Measurements from ENCODE around the gene OR11L1.
A peak's percentile ranks its signal among the peaks of the same experiment; 100 is the strongest.

Gene OR11L1, protein sequence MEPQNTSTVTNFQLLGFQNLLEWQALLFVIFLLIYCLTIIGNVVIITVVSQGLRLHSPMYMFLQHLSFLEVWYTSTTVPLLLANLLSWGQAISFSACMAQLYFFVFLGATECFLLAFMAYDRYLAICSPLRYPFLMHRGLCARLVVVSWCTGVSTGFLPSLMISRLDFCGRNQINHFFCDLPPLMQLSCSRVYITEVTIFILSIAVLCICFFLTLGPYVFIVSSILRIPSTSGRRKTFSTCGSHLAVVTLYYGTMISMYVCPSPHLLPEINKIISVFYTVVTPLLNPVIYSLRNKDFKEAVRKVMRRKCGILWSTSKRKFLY

DNA sequence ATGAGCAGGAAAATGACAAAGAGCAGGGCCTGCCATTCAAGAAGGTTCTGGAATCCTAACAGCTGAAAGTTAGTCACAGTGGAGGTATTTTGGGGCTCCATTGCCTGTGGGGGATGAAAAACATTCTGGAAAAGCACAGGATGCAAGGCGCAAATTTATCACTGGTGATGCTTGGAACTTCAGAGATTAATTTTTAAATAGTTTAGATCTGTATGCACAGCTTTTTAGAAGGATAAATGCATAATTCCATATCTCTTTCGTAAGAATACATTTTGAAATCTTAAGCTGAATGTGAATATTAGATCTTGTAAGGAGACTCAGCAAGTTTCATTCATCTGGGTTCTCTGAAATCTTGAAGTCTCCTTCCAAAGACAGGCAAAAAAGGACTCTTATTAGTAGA lies at the start of gene OR11L1:
TSS of gene OR11L1 (minus strand) at position 101 of the 400 bp plus-strand sequence. CDS start at position 101, 0 bp downstream.
- no peak for DNase-seq

DNA sequence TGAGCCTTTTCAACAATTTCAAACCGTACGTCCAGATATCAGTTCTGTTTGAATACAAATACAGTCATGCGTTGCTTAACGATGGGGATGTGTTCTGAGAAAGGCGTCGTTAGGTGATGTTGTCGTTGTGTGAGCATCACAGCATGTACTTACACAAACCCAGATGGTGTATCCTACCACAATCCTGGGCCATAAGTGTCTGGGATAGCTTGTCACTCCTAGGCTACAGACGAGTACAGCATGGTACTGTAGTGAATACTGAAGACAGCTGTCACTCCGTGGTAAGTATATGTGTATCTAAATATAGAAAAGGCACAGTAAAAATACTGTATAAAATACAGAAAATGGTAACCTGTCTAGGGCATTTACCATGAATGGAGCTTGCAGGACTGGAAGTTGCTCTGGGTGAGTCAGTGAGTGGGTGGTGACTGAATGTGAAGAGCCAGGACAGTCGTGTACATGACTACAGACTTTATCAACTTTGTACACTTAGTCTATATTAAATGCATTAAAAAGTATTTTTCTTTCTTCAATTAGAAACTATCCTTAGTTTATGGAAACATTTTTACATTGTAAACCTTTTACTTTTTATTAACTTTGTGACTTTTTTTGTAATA lies 43.2 kb upstream of the OR11L1 start:
- no peak for DNase-seq

DNA sequence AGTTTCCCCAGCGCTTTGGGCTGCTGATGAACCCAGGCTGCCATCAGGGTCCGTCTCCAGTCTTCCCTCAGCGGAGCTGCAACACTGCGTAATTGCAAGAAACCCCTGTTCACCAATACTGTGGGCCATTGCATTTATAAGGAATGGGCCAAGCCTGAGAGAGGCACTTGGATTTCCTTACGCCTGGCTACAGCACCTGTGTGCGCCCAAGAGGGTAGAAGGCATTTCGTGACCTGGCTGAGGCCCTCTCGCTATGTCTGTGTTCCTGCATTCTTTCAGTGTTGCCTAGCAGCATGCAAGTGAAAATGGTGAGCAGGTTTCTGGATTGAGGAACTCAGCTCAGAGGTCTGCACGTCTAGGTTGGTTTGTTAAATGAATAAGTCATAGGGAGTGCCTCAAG lies 41.6 kb upstream of the OR11L1 start:
- no peak for DNase-seq

DNA sequence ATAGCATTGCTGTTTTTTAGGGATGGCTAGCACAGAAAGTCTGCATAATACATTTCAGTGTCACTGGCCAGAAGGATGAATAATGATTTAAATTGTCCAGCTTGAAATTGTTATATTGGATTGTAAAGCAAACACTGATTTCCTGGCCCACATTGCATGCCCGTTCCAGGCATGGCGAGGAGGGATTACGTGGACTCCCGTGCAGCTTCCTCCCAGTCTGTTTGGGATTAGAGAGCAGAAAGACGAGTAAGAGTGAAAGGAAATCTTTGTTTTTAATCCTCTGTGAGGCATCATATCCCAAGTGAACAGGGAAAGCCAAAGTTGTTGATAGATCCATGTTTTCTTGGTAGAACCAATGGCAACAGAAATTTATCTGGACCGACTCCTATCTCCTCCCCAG lies 23.7 kb upstream of the OR11L1 start:
- no peak for DNase-seq

DNA sequence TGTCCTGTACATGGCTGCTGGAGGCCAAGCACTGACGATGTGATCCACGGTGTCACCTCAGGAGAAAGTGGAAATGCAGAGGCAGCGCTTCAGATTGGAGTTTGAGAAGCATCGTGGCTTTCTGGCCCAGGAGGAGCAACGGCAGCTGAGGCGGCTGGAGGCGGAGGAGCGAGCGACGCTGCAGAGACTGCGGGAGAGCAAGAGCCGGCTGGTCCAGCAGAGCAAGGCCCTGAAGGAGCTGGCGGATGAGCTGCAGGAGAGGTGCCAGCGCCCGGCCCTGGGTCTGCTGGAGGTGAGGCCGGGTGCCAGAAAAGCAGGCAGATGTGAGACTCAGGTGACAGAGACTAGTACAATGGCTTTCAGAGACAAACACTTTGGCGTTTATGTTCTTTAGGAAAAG lies 22.9 kb upstream of the OR11L1 start:
- no peak for DNase-seq

DNA sequence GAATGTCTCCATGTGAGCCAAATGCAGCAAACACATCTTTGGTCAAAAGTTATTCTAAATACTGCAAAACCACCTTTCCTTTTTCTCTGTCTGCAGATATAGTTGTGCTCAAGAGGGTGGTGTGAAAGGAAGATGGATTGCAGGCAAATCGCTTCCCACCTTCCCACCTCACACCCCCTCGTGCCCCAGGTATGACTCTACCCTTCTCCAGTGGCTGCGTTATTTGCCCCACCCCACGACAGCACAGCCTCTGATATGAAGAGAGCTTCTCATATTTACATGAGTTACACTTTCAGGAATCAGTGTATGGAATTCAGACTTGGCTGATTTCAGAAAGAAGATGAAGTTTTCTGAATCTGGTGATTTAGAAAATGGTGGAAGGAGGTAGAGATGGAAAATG lies 21.1 kb upstream of the OR11L1 start:
- DNase-seq, result no peak

DNA sequence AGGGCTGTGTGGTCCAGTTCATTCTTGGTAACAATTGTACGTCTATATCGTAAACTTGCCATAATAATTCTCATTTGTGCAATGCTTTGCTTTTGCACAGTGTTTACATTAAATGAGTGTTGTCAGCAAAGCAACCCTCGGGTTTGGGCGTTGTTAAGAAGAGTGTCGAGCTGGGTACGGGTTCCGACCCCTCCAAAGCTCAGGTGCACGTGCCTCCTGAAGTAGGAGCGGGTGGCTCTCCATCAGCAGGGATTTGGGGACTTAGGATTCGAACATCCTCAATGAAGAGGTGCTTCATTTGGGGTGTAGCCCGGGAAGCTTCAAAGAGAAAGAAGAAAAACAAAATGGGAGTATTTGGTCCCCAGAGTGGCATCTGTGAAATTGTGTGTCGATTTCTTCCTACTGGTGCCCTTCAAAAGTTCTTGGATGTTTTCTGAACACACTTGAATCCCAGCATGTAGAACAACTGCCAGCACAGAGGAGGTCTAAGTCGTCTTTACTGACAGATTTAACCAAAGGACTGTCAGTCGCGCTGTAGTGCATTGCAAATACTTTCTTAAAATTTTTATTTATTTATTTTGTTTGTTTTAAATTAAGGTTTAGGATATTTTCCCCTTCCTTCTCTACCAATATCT lies 16.4 kb upstream of the OR11L1 start:
- DNase-seq, result no peak

DNA sequence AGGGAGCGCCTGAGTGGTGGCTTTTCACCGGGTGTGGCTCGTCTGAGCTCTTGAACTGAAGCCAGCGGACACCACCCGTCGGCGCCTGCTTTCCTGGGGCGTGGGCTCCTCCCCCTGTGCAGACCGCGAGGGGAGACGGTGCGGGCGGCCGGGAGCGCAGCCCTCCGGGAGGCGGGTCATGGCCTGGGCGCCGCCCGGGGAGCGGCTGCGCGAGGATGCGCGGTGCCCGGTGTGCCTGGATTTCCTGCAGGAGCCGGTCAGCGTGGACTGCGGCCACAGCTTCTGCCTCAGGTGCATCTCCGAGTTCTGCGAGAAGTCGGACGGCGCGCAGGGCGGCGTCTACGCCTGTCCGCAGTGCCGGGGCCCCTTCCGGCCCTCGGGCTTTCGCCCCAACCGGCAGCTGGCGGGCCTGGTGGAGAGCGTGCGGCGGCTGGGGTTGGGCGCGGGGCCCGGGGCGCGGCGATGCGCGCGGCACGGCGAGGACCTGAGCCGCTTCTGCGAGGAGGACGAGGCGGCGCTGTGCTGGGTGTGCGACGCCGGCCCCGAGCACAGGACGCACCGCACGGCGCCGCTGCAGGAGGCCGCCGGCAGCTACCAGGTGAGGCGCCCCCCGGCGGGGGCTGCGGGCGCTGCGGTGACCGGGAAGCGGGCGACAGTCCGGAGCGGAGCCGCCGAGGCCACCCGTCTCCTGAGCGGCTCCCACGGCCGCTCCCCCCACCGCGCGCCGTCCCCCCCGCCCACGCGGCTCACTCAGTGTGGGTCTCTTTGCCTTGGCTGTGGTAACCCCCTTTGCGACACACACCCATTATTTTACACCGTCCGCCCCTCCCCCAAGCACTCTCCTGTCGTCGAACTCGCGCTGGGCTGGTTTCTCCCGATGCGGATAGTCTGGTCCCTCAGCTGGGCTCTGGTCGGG lies 15.6 kb upstream of the OR11L1 start, which contains the start of gene TRIM58:
TSS of gene TRIM58 (plus strand) at position 119 of the 916 bp plus-strand sequence. CDS start at position 179, 60 bp downstream.
- no peak for DNase-seq

DNA sequence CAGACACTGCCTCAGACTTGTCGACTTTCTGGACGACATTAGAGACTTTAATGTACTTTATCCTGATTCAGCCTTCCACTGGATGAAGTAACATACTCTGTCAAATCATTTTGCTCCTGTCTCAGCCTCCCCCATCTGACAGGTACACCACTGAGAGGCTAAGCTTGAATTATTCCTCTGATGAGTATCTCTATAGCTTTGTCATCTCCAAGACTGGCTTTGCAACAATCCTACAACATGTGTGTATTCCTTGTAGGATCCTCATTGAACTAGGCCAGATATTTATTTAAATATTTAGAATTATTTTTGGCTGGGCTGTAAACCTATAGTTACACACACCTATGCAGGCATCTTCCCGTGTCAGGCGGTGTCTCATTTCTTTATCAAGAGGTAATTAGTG lies 14.2 kb upstream of the OR11L1 start:
- no peak for DNase-seq

DNA sequence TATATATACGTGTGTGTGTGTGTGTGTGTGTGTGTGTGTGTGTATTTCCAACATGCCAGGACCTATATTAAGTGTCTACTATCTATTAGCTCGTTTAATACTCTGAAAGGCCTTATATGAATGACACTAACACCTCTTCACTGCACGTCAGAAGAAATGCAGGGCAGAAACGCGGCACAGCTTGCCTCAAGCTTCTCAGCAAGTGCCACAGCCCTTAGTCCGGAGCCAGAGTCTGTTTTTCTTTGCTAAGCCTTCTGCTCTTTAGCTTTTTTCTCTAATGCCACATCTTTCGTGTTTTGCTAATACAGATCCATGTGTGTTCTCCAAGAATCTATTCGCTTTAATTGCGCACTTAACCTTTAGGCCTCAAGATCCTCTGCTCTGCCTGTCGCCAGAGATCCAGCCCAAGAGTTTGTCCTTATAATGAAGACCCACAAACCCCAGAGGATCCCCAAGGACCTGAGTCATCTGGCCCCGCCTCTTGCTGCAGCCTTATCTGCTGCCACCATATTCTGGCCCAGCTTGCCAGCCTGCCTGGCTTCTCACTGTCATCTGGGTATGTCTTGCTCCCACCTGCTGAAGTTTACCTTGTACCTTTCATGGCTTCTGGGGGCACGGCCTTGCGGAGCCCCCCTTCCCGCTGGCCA lies 13.3 kb upstream of the OR11L1 start:
- DNase-seq, result no peak

DNA sequence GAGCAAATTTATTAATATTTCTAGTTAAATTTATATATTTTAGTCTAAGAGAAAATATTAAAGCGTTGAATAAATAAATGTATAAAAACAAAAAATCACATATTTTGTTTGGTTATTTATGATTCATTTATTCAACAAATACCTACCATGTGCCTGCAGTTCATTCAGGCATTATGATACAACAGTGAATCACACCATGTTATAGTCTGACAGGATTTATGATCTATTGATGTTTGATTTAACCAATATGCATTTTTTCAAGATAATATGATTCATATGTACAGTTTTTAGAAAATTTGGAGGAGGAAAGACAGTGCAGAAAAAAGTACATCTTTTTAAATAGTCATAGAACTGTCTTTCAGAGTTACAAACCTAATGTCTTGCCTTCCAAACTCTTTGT lies 7.9 kb upstream of the OR11L1 start:
- no peak for DNase-seq

DNA sequence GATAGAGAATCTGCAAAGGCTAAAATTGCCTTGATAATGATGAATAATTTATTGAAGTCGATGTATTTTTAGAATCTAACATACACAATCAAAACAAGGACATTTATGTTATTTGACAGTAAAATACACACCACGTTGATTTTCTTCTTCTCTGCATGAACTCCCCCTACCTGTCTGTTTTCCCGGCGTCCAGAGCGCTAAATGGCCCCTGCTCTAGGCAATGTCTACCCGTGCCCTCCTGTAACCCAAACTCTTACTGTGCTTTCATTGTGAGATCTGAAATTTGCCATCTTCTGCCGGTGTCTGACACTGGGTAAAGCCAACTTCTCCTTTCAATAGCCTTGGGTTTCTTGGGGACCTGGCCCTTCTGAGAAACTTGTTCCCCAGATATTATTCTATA lies 6.7 kb upstream of the OR11L1 start:
- DNase-seq, result no peak

DNA sequence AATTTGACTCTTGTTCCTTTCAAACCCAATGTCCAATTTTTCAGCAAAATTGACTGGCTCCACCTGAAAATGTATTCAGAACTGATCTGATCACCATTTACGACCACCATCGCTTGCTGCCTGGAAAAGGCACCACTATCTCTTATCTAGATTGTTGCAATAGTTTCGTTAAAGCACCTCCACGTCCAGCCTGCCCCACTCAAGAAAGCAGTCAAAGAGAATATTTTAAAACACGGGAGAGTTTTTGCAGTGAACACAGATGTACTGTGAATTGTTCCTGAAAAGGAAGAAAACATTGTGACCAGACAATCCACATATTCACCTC lies 4.0 kb upstream of the OR11L1 start:
- no peak for DNase-seq

DNA sequence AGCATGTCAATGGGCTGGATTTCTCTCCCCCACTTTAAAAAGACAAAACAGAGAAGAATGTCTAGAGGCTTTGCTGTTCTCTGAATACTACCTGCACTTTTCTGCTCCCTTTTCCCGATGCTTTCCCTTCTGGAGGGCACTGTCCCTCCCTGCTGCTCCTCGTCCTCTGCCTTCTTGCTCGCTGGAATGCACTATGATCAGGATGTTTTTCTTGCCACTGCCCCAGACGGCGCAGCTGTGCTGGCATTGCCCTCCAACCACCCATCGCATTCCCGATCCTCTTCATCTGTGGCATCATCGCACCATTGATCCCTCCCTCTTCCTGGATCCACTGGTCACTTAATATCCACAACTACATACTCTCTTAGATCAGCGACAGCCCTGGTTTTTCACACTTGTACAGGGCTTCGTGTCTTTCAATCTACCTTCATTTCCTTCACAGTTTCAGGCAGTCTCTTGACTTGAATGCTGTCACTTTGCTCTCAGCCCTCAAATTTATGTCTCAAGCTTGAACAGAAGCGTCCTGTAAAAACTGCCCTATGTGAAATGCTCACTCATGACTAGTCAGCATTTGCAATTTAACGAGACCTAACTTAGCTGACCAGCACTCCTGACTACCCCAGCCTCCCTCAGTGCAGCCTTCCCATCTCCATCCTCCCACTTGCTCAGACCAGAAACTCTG lies 3.5 kb upstream of the OR11L1 start:
- DNase-seq, result no peak

DNA sequence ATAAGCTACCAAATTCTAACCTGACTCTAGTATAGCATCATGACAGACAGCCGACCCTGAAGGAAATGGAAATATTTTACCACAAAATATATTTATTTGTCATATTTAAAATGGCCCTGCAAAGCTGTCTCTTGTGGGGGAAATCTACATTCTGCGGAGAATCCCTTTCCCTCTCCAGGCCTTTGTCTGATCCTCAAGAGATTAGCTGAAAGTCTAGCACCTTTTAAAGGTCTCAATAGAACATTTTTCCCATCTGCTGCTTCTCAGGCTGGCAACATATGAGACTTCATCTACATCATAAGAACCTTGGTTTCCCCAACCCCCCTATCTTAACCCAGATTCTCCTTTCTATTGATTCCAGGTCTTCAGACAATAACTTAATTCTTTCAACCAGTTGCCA lies 1.7 kb upstream of the OR11L1 start:
- DNase-seq, result no peak

DNA sequence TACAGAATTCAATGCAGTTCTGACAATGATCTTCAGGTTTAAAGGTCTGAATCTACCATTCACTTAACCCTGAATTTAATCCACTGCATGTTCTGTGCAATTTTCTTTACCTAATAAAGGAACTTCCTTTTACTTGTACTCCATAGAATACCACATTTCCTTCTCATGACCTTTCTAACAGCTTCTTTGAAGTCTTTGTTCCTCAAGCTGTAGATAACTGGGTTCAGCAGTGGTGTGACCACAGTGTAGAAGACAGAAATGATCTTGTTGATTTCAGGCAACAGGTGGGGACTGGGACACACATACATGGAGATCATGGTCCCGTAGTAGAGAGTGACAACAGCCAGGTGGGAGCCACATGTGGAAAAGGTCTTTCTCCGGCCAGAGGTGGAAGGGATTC lies 878 bp downstream of the OR11L1 start:
- DNase-seq, result no peak

DNA sequence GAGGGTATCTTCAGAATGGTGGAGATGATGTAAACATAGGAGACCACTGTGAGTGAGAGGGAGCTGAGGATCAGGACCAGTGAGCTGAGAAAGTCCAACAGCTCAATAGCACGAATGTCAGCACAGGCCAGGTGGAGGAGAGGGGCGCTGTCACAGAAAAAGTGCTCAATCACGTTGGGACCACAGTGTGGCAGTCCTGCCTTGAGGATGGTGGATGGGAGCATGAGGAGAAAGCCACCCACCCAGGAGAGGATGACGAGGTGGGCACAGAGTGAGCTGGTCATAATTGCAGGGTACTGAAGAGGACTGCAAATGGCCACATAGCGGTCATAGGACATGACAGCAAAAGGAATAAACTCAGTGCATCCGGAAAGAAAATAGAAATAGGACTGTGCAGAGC lies 8.1 kb downstream of the OR11L1 start:
- DNase-seq, result no peak

DNA sequence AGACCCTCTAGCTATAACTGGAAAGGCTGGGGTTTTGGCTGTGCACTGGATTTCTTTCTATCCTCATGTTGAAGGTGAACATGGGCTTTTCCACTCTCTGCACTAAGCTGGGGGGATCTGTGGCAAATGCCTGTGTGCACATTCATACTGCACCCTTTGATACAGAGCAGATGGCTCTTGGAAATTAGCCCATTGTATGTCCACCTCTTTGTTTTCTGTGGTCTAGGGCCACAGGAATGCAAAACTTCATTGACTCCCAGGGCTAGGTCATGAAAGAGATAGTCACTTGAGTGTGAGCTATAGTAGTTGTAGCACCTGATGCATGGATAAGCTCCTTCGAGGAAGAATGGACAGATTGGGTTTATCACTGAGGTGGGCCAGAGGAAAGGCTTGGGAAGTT lies 12.0 kb downstream of the OR11L1 start:
- DNase-seq, result no peak

DNA sequence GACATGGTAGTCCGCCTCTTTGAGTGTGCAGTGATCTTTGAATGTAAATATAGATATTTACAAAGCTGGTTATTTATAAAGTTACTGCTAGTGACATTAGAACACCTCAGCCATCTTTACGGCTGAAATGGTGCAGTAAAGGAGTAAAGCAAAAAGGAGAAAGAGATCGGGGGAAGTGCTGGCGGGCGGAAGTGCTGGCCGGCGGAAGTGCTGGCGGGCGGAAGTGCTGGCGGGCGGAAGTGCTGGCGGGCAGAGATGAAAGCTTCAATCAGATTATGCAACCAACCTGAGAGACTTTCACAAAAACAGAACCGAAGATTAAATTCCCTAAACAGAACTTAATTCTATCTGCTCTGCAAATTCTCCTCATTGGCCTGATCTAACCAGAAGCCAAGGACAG lies 16.3 kb downstream of the OR11L1 start:
- no peak for DNase-seq

DNA sequence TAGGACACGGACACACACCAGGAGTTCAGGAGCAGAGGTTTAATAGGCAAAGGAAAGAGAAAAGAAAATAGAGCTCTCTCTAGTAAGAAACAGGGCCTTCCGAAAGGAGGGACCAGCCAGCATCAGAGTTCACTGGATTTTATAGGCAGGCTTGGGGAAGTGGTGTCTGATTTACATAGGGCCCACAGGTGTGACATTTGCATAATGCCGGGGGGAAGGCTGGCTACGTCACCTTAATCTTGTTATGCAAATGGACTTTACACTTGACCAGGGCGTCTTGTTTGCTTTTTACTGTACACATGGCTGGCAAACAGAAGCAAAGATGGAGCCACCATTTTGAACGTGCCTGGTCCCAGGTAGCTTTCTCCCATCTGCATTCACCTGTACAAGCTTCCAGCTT lies 17.7 kb downstream of the OR11L1 start, which contains the start of gene OR14A16:
TSS of gene OR14A16 (minus strand) at position 97 of the 400 bp plus-strand sequence. CDS start 8,390 bp downstream, outside the sequence.
- peak; percentile 80 for DNase-seq

DNA sequence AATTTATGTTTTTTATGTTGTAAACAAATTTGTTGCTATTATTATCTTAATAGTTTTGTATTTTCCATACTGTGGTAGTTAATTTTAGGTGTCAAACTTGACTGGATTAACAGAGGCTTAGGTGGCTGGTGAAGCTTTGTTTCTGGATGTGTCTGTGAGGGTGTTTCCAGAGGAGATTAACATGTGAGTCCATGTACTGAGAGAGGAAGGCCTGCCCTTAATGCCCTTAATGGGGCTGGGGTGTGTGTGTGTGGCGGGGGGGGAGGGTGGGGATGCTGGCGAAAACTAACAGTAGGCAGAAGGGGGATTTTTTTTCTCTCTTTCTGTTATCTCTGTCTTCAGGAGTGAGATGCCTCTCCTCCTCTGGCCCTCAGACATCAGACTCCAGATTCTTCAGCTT lies 19.6 kb downstream of the OR11L1 start:
- no peak for DNase-seq

DNA sequence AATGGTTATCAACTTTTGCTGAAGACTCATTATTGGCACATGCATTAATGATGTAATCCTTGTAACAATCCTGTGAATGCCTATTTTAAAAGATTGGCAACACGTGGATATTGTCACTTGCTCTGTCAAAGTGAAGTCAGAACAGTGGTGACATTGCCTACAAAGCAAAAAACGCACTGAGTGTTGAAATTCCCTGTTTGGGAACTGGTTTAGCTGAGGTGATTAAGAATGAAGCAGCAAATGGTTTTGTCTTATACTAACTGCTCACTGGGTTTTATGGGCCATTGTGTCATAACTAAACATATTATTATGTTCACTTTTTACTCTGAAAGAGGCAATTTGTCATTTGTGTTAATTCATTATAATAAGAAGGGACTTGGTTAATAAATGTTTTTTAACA lies 29.1 kb downstream of the OR11L1 start:
- DNase-seq, result no peak

All from NCI-H774 (cell line).